Ishikawa (cell line): ENCODE measurements around the gene ANXA2.

ENCODE experiments used
- CEBPB ChIP-seq: IDR thresholded peaks from 2 replicates; pipeline ENCODE4 v1.6.1; 2012
- EP300 ChIP-seq: IDR thresholded peaks from 2 replicates; pipeline ENCODE4 v1.6.1; 2012; ENCODE audit warnings: borderline replicate concordance
- MAX ChIP-seq: IDR thresholded peaks from 2 replicates; pipeline ENCODE4 v1.6.1; 2012
- RAD21 ChIP-seq: IDR thresholded peaks from 2 replicates; pipeline ENCODE4 v1.6.1; 2012; ENCODE audit warnings: low read depth
- REST ChIP-seq: IDR thresholded peaks from 2 replicates; pipeline ENCODE4 v1.6.1; 2012; ENCODE audit warnings: low read depth, mild to moderate bottlenecking
- TAF1 ChIP-seq: IDR thresholded peaks from 2 replicates; pipeline ENCODE4 v1.6.1; 2012; ENCODE audit warnings: low read depth, mild to moderate bottlenecking
- TCF12 ChIP-seq: IDR thresholded peaks from 2 replicates; pipeline ENCODE4 v1.6.1; 2012; ENCODE audit warnings: low read depth
- YY1 ChIP-seq: IDR thresholded peaks from 2 replicates; pipeline ENCODE4 v1.6.1; 2012; ENCODE audit warnings: low read depth
- TF ChIP-seq, protein P1 (sequence below): IDR thresholded peaks from 2 replicates; pipeline ENCODE4 v1.6.1; 2012

DNA sequence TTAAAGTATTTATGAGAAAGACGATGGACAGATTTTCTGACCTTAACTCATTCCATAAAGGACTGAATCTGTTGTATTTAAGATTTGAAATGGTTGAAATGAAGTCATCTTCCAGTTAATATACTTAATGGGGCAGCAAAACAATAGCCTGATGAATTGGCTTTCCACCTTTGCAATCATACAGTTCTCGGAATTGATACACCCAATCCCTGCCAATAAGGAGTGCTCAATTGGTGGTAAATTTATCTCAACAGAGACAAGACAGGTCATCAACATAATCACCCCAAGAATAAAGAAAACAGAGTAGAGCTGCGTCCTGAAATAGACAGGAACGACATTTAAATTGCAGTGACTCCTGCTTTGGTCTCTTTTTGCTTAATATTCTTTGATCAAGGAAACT is 11.2 kb downstream of the ANXA2 start:
- TF ChIP-seq REST (no peak), YY1 (no peak), MAX (no peak), CEBPB (no peak), TCF12 (no peak), RAD21 (no peak), EP300 (no peak), TAF1 (no peak)
- TF ChIP-seq, protein P1, sequence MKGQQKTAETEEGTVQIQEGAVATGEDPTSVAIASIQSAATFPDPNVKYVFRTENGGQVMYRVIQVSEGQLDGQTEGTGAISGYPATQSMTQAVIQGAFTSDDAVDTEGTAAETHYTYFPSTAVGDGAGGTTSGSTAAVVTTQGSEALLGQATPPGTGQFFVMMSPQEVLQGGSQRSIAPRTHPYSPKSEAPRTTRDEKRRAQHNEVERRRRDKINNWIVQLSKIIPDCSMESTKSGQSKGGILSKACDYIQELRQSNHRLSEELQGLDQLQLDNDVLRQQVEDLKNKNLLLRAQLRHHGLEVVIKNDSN, result no peak
